Activated naive CD4-positive, alpha-beta T cell treated with anti-CD3 and anti-CD28 coated beads, Interleukin-2, amount 50 U/mL, for 24 hours (primary cell): ENCODE measurements around the gene GPR89A.
"Not testable (repeated sequence)": the region's sequence is repeated elsewhere in the genome, so short reads cannot be mapped to it uniquely, and the experiment has no call there.

Source experiments
- H3K27ac Mint-ChIP-seq: one replicate; pipeline ENCODE4 v1.8.0; 2021; ENCODE audit warnings: mild to moderate bottlenecking, mixed read lengths
- H3K27me3 Mint-ChIP-seq: one replicate; pipeline ENCODE4 v1.8.0; 2021; ENCODE audit warnings: mixed read lengths
- H3K36me3 Mint-ChIP-seq: one replicate; pipeline ENCODE4 v1.8.0; 2021; ENCODE audit warnings: mixed read lengths
- H3K4me1 Mint-ChIP-seq: one replicate; pipeline ENCODE4 v1.8.0; 2021; ENCODE audit warnings: mixed read lengths
- H3K4me3 Mint-ChIP-seq: one replicate; pipeline ENCODE4 v1.8.0; 2021; ENCODE audit warnings: mild to moderate bottlenecking, mixed read lengths
- H3K9me3 Mint-ChIP-seq: one replicate; pipeline ENCODE4 v1.8.0; 2021; ENCODE audit warnings: mixed read lengths

GPR89A gene

GRCh38 chr1:145702826-145703225 is 95.0 kb downstream of the GPR89A start:
- Mint-ChIP-seq H3K4me1 (no peaks in the 10 kb centered on the region), H3K9me3 (no peaks in the 10 kb centered on the region), H3K27me3 (no peaks in the 10 kb centered on the region), H3K27ac (no peak overlapping the region), H3K36me3 (no peaks in the 10 kb centered on the region), H3K4me3 (no peak overlapping the region)

DNA sequence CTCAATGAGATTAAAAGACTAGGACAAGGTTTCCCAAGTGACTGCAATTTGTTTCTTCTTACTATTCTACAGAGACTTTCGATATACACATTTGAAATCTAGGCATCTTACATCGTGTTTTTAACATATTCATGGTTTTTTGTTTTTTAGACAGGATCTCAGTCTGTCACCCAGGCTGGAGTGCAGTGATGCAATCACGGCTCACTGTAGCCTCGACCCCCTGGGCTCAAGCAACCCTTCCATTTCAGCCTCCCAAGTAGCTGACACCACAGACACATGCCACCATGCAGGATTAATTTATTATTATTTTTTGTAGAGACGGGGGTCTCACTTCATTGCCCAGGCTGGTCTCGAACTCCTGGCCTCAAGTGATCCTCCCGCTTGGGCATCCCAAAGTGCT is 97.8 kb downstream of the GPR89A start:
- H3K9me3 Mint-ChIP-seq: no peaks in the 10 kb centered on the region
- no peak overlapping the region for H3K4me3 Mint-ChIP-seq
- H3K4me1 Mint-ChIP-seq: no peaks in the 10 kb centered on the region
- H3K27ac Mint-ChIP-seq: no peak overlapping the region
- no peaks in the 10 kb centered on the region for H3K36me3 Mint-ChIP-seq
- H3K27me3 Mint-ChIP-seq: no peaks in the 10 kb centered on the region

DNA sequence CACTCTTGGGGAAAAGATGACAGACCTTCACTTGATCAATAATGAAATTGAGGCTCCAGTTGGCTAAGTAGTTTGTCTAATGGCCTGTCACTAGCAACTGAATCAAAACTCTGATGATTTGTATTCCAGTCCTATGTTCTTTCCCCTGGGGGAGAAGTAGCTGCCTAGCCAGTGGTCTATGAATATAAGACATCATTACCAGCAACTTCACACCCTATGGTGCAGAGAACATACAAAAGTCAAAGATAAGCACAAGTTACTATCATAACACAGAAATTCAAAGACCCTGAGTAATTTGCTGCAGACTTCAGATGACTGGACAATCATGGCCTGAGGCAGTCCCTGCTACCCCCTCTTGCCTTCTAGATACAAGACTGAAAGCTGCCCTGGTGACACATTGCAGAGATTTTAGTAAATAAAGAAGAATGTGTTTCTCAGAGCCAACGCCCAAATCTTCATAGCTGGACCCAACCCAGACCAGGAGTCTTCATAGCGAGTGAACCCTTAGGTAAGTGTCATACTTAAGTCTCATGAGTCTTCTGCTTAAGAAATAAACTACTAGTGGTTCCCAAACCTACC is 98.4 kb downstream of the GPR89A start:
- Mint-ChIP-seq H3K4me1 (no peaks in the 10 kb centered on the region), H3K9me3 (no peaks in the 10 kb centered on the region), H3K27me3 (no peaks in the 10 kb centered on the region), H3K4me3 (no peak overlapping the region), H3K27ac (no peak overlapping the region), H3K36me3 (no peaks in the 10 kb centered on the region)

DNA sequence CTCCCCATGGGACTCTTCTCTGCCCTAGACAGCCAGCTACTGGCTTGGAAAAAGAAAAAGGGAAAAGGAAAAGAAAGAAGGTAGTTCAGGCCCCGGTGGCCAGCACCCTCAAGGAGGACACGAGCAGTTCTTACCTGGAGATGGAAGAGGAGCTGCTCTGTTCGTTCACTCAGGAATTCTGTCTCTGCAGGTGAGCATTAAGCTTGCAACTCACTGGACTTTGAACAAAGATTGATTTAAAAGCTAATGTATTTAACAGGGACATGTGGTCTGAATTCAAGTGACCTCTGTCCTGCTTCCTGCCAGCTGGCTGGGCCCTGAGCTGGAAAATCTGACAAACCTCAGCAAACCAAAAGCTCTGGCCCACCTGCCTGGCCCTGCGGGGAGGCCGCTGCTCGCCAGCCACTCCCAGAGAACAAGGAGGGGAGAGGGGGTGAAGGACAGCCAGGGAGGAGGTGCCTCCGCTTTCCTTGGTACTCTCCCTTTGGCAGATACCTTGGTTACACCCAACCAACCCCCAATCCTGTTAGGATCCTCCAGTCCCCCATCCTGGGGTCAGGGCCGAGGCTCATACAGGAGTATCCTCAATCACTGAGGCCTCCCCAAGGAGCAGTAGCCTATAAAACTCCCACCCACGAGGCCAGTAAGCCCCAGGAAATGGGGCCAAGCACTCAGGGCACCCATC is 99.5 kb downstream of the GPR89A start, which contains the start of gene PDZK1:
Gene PDZK1, minus strand, starts transcription at position 186 of the 685 bp plus-strand sequence. CDS start 19,347 bp downstream, outside the sequence.
- H3K4me1 Mint-ChIP-seq: no peaks in the 10 kb centered on the region
- H3K27me3 Mint-ChIP-seq: no peaks in the 10 kb centered on the region
- no peak within 1 kb of the TSS for H3K27ac Mint-ChIP-seq
- H3K36me3 Mint-ChIP-seq: no peaks in the 10 kb centered on the region
- no peak within 1 kb of the TSS for H3K4me3 Mint-ChIP-seq
- H3K9me3 Mint-ChIP-seq: no peaks in the 10 kb centered on the region

DNA sequence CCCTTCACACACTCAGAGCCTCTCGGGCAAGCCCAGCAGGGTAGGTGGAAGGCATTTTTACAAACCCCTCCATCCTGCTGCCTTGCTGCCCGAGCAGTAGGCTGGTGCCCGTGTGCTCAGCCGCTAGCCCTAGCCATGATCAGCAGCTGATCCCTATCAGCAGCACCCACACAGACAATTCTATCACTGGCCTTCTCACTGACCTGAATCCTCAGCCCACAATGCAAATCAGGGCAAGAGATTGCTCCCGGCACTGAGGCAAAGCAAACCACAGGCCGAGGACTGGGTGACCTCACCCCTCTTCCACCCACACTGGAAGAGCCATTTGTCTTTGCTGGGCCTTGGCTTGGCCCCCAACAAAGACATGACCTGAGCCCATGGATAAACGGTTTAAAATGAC is 100.3 kb downstream of the GPR89A start:
- no peaks in the 10 kb centered on the region for H3K27me3 Mint-ChIP-seq
- H3K36me3 Mint-ChIP-seq: no peaks in the 10 kb centered on the region
- H3K4me1 Mint-ChIP-seq: no peaks in the 10 kb centered on the region
- no peak overlapping the region for H3K27ac Mint-ChIP-seq
- no peaks in the 10 kb centered on the region for H3K9me3 Mint-ChIP-seq
- H3K4me3 Mint-ChIP-seq: no peak overlapping the region

- H3K9me3 Mint-ChIP-seq: no peaks in the 10 kb centered on the region
- no peak overlapping the region for H3K27ac Mint-ChIP-seq
- no peaks in the 10 kb centered on the region for H3K36me3 Mint-ChIP-seq
- H3K27me3 Mint-ChIP-seq: no peaks in the 10 kb centered on the region
- H3K4me1 Mint-ChIP-seq: no peaks in the 10 kb centered on the region
- H3K4me3 Mint-ChIP-seq: no peak overlapping the region
These were observed 102.7 kb downstream of the GPR89A start for GRCh38 chr1:145710291-145711027.

GRCh38 chr1:145711213-145711651 is 103.4 kb downstream of the GPR89A start:
- H3K27ac Mint-ChIP-seq: no peak overlapping the region
- no peaks in the 10 kb centered on the region for H3K27me3 Mint-ChIP-seq
- H3K9me3 Mint-ChIP-seq: no peaks in the 10 kb centered on the region
- no peaks in the 10 kb centered on the region for H3K4me1 Mint-ChIP-seq
- H3K36me3 Mint-ChIP-seq: no peaks in the 10 kb centered on the region
- no peak overlapping the region for H3K4me3 Mint-ChIP-seq

GRCh38 chr1:145714524-145715111 is 106.8 kb downstream of the GPR89A start:
- Mint-ChIP-seq H3K4me1 (peaks cover 5% of the 10 kb centered on the region), H3K27me3 (no peaks in the 10 kb centered on the region), H3K9me3 (no peaks in the 10 kb centered on the region), H3K4me3 (no peak overlapping the region), H3K36me3 (no peaks in the 10 kb centered on the region), H3K27ac (no peak overlapping the region)

DNA sequence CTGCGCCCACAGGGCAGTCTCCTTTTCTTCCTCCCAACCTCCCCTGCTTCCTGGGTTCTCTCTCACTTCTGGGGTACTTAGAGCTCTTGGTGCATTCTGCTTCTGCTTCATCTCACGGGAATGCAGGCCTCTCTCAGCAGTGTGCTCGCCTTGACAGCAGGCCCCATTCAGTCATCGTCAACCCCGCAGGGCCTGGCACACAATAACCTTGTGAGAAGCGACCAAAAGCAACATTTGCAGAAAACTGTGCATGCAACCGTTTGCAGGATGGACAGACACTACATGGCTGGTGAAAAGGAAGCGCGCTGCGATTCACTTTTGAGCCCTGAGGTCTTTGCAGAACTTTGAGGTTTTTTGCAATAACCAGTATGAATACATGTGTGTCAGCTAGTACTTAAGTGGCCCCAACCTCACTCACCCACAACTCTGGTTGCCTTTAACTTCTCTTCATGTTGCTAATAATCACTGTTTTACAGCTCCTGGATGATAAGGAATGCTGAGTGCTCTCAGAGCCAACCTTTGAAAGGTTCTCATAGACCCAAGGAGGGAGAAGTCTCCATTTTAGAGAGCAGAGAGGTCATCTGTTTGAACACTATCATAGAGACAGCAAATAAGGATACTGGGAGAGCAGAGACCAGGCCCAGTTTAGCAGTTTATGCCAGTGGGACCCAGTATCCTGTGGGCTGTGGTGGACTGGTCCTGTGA is 109.0 kb downstream of the GPR89A start:
- Mint-ChIP-seq H3K4me3 (no peak overlapping the region), H3K36me3 (no peaks in the 10 kb centered on the region), H3K27ac (no peak overlapping the region), H3K4me1 (peaks cover 14% of the 10 kb centered on the region), H3K9me3 (no peaks in the 10 kb centered on the region), H3K27me3 (peaks cover 5% of the 10 kb centered on the region)

DNA sequence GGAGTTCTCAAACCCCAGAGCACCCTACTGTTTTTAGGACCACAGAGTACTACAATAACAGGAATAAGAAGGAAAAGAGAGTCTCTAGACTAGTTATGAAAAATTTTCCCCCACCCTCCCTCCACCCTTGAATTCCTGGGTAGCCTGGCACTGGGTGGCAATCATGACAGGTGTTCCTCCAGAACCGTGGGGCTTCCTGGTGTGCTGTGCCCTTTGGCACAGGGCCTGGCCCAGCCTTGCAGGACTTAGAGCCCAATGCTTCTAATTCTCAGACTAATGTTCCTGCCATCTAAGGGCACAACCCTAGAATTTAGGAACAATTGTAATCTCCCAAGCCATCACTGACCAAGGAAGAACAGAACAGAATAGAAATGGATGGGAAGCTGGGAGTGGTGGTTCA is 110.0 kb downstream of the GPR89A start:
- Mint-ChIP-seq H3K27ac (no peak overlapping the region), H3K4me1 (peaks cover 17% of the 10 kb centered on the region), H3K9me3 (no peaks in the 10 kb centered on the region), H3K4me3 (no peak overlapping the region), H3K36me3 (no peaks in the 10 kb centered on the region), H3K27me3 (peaks cover 9% of the 10 kb centered on the region)

DNA sequence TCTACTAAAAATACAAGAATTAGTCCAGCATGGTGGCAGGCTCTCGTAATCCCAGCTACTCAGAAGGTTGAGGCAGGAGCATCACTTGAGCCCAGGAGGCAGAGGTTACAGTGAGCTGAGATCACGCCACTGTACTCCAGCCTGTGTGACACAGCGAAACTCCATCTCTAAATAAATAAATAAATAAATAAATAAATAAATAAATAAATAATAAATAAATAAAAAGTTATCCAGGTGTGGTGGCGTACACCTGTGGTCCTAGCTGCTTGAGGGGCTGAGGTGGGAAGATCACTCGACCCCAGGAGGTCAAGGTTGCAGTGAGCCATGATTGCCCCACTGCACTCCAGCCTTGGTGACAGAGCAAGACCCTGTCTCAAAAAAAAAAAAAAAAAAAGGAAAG is 110.7 kb downstream of the GPR89A start:
- H3K36me3 Mint-ChIP-seq, H3K4me3 Mint-ChIP-seq, H3K27me3 Mint-ChIP-seq, H3K27ac Mint-ChIP-seq, H3K9me3 Mint-ChIP-seq: not testable (repeated sequence)
- peaks cover 17% of the 10 kb centered on the region for H3K4me1 Mint-ChIP-seq

DNA sequence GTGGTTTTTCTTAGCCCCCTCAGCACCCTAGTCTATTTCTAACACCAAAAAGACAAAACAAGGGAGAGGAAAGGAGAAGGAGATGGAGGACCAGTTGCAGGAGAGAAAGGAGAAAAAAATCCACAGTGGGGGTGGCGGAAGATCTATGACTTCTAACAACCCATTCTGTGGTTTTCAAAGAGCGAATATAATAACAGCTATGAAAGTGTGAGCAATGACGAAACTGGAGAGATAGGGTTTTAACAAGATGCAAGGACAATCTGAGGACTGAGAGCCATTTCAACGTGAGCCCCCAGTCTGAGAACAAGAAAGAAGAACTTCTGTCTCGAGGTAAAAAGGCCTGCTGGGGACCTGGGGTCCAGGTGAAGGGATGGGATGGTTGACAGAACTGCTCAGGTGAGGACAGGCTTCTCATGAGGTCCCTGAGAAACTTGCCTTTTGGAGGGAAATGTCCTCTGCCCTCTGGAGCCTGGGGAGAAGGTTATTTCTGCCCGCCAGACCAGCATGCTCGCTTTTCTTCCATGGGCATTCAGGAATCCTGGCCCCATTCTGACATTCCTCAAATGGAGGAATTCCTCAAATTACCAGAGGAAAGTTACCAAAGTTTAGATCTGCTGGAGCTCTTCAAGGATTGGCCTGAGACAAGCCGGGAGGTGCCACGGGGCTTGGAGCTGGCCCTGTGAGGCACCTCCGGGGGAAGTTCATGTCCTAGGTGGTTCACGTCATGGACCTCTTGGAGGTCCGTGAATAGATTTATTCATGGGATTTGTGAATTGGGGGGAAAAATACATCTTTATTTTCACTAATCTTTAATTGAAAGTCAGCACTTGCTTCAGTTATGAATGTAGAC is 111.7 kb downstream of the GPR89A start, which contains the start of gene CD160:
Gene CD160, plus strand, starts transcription at position 270 of the 850 bp plus-strand sequence. CDS start 8,829 bp downstream, outside the sequence.
- no peaks in the 10 kb centered on the region for H3K36me3 Mint-ChIP-seq
- H3K9me3 Mint-ChIP-seq: no peaks in the 10 kb centered on the region
- no peak within 1 kb of the TSS for H3K27ac Mint-ChIP-seq
- H3K4me1 Mint-ChIP-seq: peaks cover 17% of the 10 kb centered on the region
- H3K27me3 Mint-ChIP-seq: peaks cover 9% of the 10 kb centered on the region
- peak within 1 kb of the TSS; percentile 71 for H3K4me3 Mint-ChIP-seq
